IPS DF 6.9 (cell line): ENCODE data around the gene RASL10A.
A peak's percentile ranks its signal among the peaks of the same experiment; 100 is the strongest.
"Not testable (repeated sequence)": the region's sequence is repeated elsewhere in the genome, so short reads cannot be mapped to it uniquely, and the experiment has no call there.

Experiments
- DNase-seq: peaks from one replicate; pipeline ENCODE4 v3.0.0-alpha.2; 2013; ENCODE audit warnings: low read depth, low spot score
- H3K27ac ChIP-seq: one replicate; pipeline ENCODE4 v1.5.1; 2013; ENCODE audit warnings: low read length, control low read depth
- H3K27me3 ChIP-seq: 2 replicates; pipeline ENCODE4 v1.6.1; 2013; ENCODE audit warnings: mild to moderate bottlenecking, low read length; ENCODE audit not compliant: control insufficient read depth, insufficient read depth
- H3K36me3 ChIP-seq: 2 replicates; pipeline ENCODE4 v1.6.1; 2013; ENCODE audit warnings: low read length; ENCODE audit not compliant: control insufficient read depth, insufficient read depth
- H3K4me1 ChIP-seq: 2 replicates; pipeline ENCODE4 v1.6.1; 2013; ENCODE audit warnings: low read length; ENCODE audit not compliant: control insufficient read depth, insufficient read depth
- H3K4me3 ChIP-seq: 2 replicates; pipeline ENCODE4 v1.5.1; 2013; ENCODE audit warnings: mild to moderate bottlenecking, low read length
- H3K9me3 ChIP-seq: 2 replicates; pipeline ENCODE4 v1.6.1; 2013; ENCODE audit warnings: low read length, inconsistent platforms; ENCODE audit not compliant: control insufficient read depth, insufficient read depth
- WGBS: extraction: QIAGEN DNeasy Blood & Tissue Kit; methylation state at CpG from one replicate; pipeline ENCODE4 v1.1.7; 2013; ENCODE audit warnings: mixed read lengths, missing lambda C conversion rate; ENCODE audit not compliant: insufficient read length, insufficient coverage; 5-methylcytosine and 5-hydroxymethylcytosine counted together

Gene RASL10A

DNA sequence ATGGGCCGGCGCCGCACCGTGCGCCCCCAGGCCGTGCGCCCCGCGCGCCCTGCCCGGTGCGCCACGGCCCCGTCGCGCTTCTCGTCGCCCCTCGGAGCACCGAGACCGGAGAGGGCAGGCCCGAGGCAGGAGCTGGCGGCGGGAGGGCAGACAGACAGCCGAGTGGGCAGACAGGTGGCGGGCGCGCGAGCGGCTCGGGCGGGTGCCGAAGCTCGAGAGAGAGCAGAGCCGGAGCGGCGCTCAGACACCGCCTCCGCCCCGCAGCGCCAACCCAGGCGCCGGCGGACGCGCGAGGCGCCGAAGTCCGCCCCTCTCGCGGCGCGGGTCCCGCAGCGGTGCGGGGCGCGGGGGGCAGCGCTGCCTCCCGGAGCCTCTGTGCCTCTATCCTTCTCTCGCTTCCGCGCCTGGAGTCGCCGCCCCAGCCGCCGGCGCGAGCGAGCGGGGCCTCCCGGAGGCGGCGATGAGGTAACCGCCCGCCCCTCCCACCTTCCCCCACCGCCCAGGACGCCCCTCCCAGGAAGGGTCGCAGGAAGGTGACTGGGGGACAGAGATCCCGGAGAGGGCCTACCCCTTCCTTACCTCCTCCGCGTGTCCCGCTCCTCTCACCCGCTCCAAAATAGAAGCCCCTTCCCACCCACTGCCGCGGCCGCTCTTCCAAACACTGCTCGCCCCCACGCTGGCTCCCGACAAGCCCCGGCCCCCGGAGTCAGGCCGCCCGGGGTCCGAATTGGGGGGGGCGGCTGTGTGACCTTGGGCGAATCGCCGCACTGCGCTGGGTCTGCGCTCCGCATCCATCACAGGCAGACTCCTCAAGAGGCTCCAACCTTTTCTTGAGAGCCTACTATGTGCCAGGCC is at the start of gene RASL10A:
TSS of gene RASL10A (minus strand) at position 412 of the 855 bp plus-strand sequence. CDS start 451 bp downstream, outside the sequence.
- Histone ChIP-seq H3K4me1 (peaks cover 5% of the 10 kb centered on the region), H3K27ac (no peak within 1 kb of the TSS), H3K36me3 (no peaks in the 10 kb centered on the region), H3K4me3 (peak within 1 kb of the TSS; percentile 18; the same call in 1 of the 2 replicates), H3K27me3 (peaks cover 28% of the 10 kb centered on the region), H3K9me3 (no peaks in the 10 kb centered on the region)
- DNase-seq, result no peak
- no CpG with 5 or more reads among the region's 103 CpGs for WGBS

- no peak overlapping the region for H3K27ac ChIP-seq
- no CpG with 5 or more reads among the region's 9 CpGs for WGBS
- peaks cover 10% of the 10 kb centered on the region; the same call in 1 of the 2 replicates for H3K36me3 ChIP-seq
- no peak overlapping the region for H3K4me3 ChIP-seq
- H3K4me1 ChIP-seq, result no peaks in the 10 kb centered on the region; the same call in 1 of the 2 replicates
- H3K9me3 ChIP-seq, result no peaks in the 10 kb centered on the region
- DNase-seq, result peak; percentile 20
- H3K27me3 ChIP-seq, result no peaks in the 10 kb centered on the region
These were observed 44.0 kb upstream of the RASL10A start for GRCh38 chr22:29359469-29359868.

GRCh38 chr22:29357193-29357890 is 41.8 kb upstream of the RASL10A start:
- DNase-seq, result not testable (repeated sequence)

DNA sequence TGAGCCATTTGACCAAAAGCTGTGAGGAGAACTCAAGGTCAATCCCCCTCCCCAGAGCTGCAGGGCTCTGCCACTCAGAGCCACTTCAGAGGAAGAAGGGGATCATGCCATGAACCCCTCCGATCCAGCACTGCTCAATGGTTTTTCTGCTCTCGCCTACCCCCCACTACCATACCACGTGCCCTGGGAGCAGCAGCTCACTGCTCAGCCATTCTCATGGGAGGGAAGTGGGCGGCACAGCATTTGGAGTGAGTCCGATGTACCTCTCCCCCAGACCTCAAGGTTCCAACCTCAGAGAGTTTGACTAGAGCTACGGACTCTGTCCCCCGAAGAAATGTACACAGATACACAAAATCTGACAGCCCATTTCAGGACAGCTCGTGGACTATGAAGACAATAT is 38.4 kb upstream of the RASL10A start:
- no peak overlapping the region for H3K4me3 ChIP-seq
- no peak for DNase-seq
- H3K4me1 ChIP-seq, result no peaks in the 10 kb centered on the region; the same call in 1 of the 2 replicates
- WGBS, result no CpG with 5 or more reads among the region's 8 CpGs
- H3K9me3 ChIP-seq, result no peaks in the 10 kb centered on the region
- H3K27me3 ChIP-seq, result no peaks in the 10 kb centered on the region
- H3K36me3 ChIP-seq, result peaks cover 32% of the 10 kb centered on the region; the same call in 1 of the 2 replicates
- H3K27ac ChIP-seq, result no peak overlapping the region

More at GRCh38 chr22:29357193-29357890, 41.8 kb upstream of the RASL10A start:
- H3K4me1 ChIP-seq, H3K27me3 ChIP-seq, H3K4me3 ChIP-seq, H3K27ac ChIP-seq, H3K9me3 ChIP-seq: not testable (repeated sequence)
- peaks cover 11% of the 10 kb centered on the region; the same call in 1 of the 2 replicates for H3K36me3 ChIP-seq
- no CpG with 5 or more reads among the region's 12 CpGs for WGBS

DNA sequence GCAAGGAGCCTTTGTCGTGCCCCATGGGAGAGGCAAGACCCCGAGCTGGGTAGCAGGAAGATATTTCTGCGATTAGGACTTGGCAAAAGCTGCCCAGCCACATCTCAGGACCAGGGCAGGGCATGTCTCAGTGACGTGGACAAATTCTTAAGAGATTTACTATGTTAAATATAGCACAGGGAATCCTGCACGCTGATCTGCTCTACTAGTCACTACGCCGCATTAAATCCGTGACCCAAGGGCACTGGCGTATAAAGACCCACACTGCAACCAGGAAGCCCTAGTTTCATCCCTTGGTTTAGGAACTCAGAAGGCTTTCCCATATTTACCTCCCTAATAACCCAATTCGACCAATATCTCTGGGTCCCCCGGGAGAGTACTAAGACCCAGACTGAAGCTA is 37.8 kb upstream of the RASL10A start:
- DNase-seq, result no peak
- H3K4me3 ChIP-seq, result no peak overlapping the region
- H3K4me1 ChIP-seq, result no peaks in the 10 kb centered on the region; the same call in 1 of the 2 replicates
- H3K27me3 ChIP-seq, result no peaks in the 10 kb centered on the region
- WGBS, result no CpG with 5 or more reads among the region's 11 CpGs
- H3K36me3 ChIP-seq, result peaks cover 29% of the 10 kb centered on the region; the same call in 1 of the 2 replicates
- H3K9me3 ChIP-seq, result no peaks in the 10 kb centered on the region
- no peak overlapping the region for H3K27ac ChIP-seq

DNA sequence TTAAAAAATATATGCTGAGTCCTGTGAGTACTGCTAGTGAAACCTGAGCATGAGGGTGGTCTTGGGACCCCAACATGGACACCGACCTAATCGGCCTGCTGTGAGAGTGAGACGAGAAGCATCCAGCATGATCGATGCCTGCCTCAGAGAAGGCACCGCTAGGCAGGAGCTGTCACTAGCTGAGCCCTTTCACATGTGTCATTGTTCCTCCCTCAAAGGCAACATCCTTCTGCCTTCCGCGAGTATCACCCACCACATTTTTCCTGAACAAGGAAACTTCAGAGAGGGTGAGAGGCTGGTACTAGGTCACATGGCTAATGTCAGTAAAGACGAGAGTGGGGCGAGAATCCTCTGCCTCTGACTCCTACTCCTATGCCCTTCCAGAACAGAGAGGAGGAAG is 37.3 kb upstream of the RASL10A start:
- H3K4me1 ChIP-seq, result no peaks in the 10 kb centered on the region; the same call in 1 of the 2 replicates
- no peaks in the 10 kb centered on the region for H3K9me3 ChIP-seq
- DNase-seq, result no peak
- no peaks in the 10 kb centered on the region for H3K27me3 ChIP-seq
- H3K27ac ChIP-seq, result no peak overlapping the region
- no peak overlapping the region for H3K4me3 ChIP-seq
- H3K36me3 ChIP-seq, result peaks cover 24% of the 10 kb centered on the region; the same call in 1 of the 2 replicates
- no CpG with 5 or more reads among the region's 9 CpGs for whole genome bisulfite sequencing

- H3K27ac ChIP-seq, result no peak overlapping the region
- no peaks in the 10 kb centered on the region for H3K27me3 ChIP-seq
- no peak for DNase-seq
- no peak overlapping the region for H3K4me3 ChIP-seq
- no CpG with 5 or more reads among the region's 9 CpGs for WGBS
- H3K4me1 ChIP-seq, result no peaks in the 10 kb centered on the region; the same call in 1 of the 2 replicates
- no peaks in the 10 kb centered on the region for H3K9me3 ChIP-seq
- H3K36me3 ChIP-seq, result peaks cover 27% of the 10 kb centered on the region; the same call in 1 of the 2 replicates
These were observed 36.4 kb upstream of the RASL10A start for GRCh38 chr22:29351891-29352290.

- Histone ChIP-seq H3K4me3 (no peak overlapping the region), H3K36me3 (peaks cover 27% of the 10 kb centered on the region; the same call in 1 of the 2 replicates), H3K27ac (no peak overlapping the region), H3K4me1 (no peaks in the 10 kb centered on the region; the same call in 1 of the 2 replicates), H3K9me3 (no peaks in the 10 kb centered on the region), H3K27me3 (no peaks in the 10 kb centered on the region)
- DNase-seq, result no peak
- WGBS, result no CpG with 5 or more reads among the region's 6 CpGs
These were observed 35.5 kb upstream of the RASL10A start for GRCh38 chr22:29351042-29351441.

DNA sequence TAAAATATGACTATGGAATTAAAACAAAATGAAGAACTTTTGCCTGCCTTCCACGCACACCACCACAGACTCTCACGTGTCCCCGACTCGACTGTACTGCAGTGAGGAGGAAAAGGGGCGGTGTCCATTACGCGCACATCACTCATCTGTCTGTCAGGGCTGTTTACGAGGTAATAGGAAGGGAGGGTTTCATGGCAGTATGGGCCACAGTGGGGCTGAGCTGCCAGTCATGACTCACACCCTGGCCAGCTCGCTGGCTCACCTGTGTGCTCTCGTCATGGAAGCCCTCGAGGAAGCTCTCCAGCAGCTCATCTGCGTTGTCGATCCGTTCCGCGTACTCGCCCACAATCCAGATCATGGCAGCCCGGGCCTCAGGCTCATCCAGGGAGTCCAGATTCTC is 33.5 kb upstream of the RASL10A start:
- no peaks in the 10 kb centered on the region for H3K9me3 ChIP-seq
- no peaks in the 10 kb centered on the region for H3K27me3 ChIP-seq
- H3K27ac ChIP-seq, result no peak overlapping the region
- no CpG with 5 or more reads among the region's 18 CpGs for WGBS
- no peaks in the 10 kb centered on the region for H3K4me1 ChIP-seq
- peaks cover 24% of the 10 kb centered on the region; the same call in 1 of the 2 replicates for H3K36me3 ChIP-seq
- H3K4me3 ChIP-seq, result no peak overlapping the region
- DNase-seq, result no peak

- no peak overlapping the region for H3K27ac ChIP-seq
- peaks cover 24% of the 10 kb centered on the region; the same call in 1 of the 2 replicates for H3K36me3 ChIP-seq
- WGBS, result no CpG with 5 or more reads among the region's 2 CpGs
- H3K9me3 ChIP-seq, result no peaks in the 10 kb centered on the region
- H3K27me3 ChIP-seq, result no peaks in the 10 kb centered on the region
- H3K4me1 ChIP-seq, result no peaks in the 10 kb centered on the region
- no peak overlapping the region for H3K4me3 ChIP-seq
- no peak for DNase-seq
These were observed 32.5 kb upstream of the RASL10A start for GRCh38 chr22:29348041-29348440.
